IPS DF 4.7 (cell line): ENCODE measurements around the gene POU2F1.

ENCODE experiments used
- DNase-seq: peaks from one replicate; pipeline ENCODE4 v3.0.0-alpha.2; 2013; ENCODE audit warnings: low spot score; ENCODE audit errors: extremely low read depth

POU2F1 gene

DNA sequence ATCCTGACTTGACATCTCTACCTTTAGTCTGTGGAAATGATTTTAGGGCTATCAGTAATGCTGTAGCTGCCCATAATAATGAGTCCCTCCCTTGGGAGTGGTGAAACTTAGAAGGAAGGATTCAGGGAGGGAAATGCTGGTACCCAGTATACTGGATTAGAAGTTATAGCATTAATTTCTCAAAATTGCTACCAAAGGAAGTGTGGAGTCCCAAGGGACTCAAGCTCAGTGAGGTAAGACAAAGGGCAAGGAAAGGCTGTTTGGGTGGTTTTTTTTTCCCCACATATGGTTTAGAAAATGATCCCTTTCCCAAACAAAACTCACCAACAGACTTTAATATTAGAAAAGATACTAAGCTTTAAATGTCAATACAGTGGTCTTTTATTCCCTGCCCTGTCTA lies 197.7 kb downstream of the POU2F1 start:
- no peak for DNase-seq

GRCh38 chr1:167419245-167419644 lies 198.6 kb downstream of the POU2F1 start:
- no peak for DNase-seq

GRCh38 chr1:167420510-167420909 lies 199.8 kb downstream of the POU2F1 start:
- no peak for DNase-seq

GRCh38 chr1:167423684-167424619 lies 203.3 kb downstream of the POU2F1 start:
- DNase-seq, result no peak

- no peak for DNase-seq
Observed at GRCh38 chr1:167425482-167425881, 204.8 kb downstream of the POU2F1 start.

DNA sequence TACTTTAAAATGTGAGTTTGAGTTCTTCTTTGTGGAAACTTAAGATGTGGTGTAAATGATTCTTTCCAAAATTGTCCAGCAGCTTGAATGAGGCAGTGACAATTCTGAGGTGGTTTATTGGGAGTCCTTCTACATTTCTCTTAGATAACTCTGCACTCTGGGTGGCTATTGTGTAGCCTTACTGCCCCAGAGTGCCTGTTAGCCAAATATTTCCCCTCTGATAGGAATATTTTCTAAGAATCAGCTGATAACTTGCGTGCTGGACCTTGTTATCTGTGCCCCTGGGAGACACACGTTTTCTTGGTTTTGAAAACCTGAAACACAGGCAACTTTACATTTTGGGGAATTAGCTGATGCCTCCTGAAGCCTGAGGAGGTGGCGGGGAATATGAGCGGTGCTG lies 206.0 kb downstream of the POU2F1 start:
- DNase-seq, result no peak

- no peak for DNase-seq
Observed at GRCh38 chr1:167427848-167428247, 207.2 kb downstream of the POU2F1 start.

DNA sequence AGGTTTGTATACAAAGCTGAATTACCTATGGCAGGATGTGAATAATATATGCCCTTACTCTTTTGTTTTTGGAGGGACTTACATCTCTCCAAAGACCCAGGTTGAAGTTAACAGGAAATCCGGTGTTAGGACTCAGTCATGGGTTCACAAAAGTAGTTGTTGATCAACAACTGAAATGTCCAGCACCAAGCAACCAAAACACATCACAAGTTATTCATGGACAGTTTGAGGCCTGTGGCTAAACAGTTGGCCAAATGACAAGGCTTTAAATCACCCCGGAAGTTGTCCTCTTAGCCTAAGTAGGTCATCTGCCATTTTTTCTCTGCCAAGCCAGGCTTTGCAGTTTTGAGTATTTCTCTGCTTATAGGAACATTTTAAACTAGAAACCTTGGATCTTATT lies 207.7 kb downstream of the POU2F1 start:
- no peak for DNase-seq

- DNase-seq, result no peak
Observed at GRCh38 chr1:167429612-167430011, 208.9 kb downstream of the POU2F1 start.

GRCh38 chr1:167430134-167430848 lies 209.6 kb downstream of the POU2F1 start:
- no peak for DNase-seq

DNA sequence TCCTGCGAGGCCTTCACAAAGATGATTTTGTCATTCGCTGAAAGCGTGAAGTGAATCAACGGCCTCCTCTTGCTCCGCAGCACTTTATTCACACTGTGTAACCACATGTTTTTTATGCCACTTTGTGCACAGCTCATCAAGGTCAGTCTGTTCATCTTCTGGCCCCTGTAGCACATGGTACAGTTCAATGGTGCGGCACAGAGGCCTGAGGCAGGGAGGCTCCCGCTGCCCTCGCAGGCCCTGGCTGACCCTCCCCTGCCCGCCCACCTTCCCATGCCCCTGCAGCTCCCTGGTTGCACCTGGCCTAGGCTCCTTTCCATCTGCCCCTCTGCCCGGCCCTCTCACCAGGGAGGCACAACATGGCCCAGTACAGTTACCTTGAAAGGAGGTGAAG lies 210.2 kb downstream of the POU2F1 start:
- DNase-seq, result no peak

GRCh38 chr1:167431261-167431908 lies 210.7 kb downstream of the POU2F1 start:
- DNase-seq, result no peak

- DNase-seq, result no peak
Observed at GRCh38 chr1:167431909-167432650, 211.4 kb downstream of the POU2F1 start.

DNA sequence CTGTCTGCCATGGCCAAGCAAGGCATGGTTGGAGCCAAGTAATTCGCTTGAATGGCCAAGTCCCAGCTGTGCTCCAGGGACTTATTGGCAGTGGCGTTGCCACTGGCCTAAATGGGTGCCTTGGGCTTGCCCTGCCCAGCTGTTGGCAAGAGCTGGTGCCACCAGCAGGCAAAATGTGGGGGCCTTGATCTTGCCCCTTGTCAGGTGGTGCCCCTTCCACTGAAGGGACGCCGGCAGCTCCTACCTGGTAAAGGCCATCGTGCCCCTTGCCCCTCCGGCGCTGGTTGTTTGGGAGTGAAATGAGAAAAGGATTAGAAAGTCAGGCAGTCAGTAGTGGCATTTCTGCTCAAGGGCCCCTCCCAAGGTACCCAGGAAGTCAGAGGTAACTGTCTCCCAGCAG lies 212.1 kb downstream of the POU2F1 start:
- no peak for DNase-seq

GRCh38 chr1:167433884-167434283 lies 213.2 kb downstream of the POU2F1 start:
- DNase-seq, result no peak

DNA sequence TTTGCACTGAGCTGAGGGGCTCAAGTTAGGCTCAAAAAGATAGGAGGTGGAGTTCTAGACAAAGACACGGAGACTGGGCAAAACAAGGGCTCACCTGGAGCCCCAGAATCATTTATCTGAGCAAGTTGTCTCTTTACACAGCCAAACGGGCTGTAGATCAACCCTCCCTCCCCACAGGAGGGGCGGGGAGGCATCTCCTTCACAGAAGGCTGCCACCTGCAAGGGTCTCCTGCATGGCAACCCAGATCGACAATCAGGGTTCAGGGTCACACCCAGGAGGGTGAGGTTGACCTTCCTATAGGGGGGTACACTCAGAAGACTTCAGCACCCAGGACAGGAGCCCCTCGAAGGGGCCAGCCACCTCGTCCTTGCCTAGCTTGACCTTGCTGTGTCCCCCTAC lies 213.6 kb downstream of the POU2F1 start:
- DNase-seq, result no peak

DNA sequence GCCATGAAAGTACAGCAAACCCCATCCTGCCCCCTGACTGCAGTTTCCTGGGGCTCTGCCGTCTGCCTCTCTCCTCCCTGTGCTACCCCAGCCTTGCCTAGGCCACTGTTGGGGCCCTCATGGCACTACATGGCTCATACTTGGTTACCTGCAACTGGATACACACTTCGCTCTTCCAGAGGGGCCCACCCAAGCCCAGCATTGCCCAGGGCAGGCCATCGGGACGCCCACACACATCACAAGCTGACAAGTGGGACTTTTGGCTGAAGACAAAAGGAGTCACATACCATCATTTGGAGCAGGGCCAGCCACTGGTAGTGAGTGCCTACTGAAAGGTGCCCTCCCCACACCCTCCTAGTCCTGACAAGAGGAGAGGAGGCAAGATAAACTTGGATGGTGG lies 214.8 kb downstream of the POU2F1 start:
- no peak for DNase-seq

- no peak for DNase-seq
Observed at GRCh38 chr1:167438171-167439138, 217.8 kb downstream of the POU2F1 start.

DNA sequence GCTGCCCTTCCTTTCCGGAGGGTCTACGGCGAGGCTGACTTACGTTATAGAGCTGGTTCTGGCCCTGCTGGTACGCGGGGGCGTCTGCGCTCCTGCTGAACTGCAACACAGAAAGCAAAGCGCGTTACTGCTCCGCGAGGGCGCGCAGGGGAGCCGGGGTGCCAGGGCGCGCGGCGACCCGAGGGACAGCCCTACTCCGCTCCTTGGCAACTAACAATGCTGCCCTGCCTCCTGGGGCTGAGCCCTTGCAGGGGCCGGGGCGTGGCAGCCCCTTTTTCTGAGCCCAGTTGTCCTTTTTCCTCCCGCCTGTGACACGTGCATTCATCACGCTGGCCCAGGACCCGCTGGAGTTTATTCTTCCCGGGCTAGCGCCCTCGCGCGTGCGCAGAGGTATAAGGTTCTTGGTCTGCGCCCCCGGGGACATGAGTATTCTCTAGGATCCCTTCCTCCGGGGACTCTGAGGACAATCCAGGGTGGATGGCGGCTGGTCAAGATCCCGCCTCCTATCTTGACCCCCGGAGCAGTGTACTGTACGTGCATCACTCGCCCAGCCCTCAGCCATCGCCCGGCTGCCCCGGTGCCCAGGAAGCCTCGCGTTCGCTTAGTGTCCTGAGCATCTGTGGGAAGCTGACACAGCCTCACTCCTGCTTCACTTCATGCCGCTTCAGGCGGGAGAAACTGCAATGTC lies 218.8 kb downstream of the POU2F1 start:
- DNase-seq, result no peak

- no peak for DNase-seq
Observed at GRCh38 chr1:167440345-167440744, 219.7 kb downstream of the POU2F1 start.
